ENCODE results near the gene AKT1. TPM values are rescaled to one million over a fixed set of nuclear protein-coding genes. Genes with fewer than 3 reads are reported as not detected.

AKT1 gene
- total RNA-seq, 1 experiment from 2014 or later, result 83.3 TPM

DNA sequence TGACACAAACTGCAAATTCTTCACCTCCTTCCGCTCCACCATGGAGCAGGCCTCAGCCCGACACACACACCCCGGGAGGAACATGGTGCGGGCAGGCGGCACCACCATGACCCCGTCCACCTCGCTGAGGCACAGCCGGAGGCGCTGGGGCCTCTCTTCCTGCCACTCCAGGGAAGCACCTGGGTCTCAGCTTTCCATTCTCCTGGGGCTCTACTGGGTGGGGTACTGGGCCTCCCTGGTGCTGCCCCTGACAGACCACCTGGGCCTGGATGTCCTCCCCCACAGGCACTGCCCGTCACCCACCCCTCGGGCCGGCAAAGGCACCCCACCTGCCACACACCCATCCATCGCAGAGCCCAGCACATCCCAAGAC lies 9.9 kb downstream of the AKT1 start:
- POLR2A ChIA-PET, result no interaction called here
- Mint-ChIP-seq H3K27ac (ENCODE audit: low read depth, unreplicated experiment) (no peak overlapping the region), H3K4me3 (ENCODE audit: unreplicated experiment) (no peak overlapping the region), H3K27me3 (ENCODE audit: insufficient read depth, unreplicated experiment) (no peaks in the 10 kb centered on the region), H3K36me3 (ENCODE audit: insufficient read depth, unreplicated experiment) (peaks cover 5% of the 10 kb centered on the region), H3K4me1 (ENCODE audit: insufficient read depth, unreplicated experiment) (no peaks in the 10 kb centered on the region), H3K9me3 (ENCODE audit: unreplicated experiment) (no peaks in the 10 kb centered on the region)
- DNase-seq (ENCODE audit: unreplicated experiment), result no peak
- intact Hi-C loops (cut with micrococcal nuclease), result no loop called here
- TF ChIP-seq CTCF (IDR thresholded peaks at IDR 0.05; ENCODE audit: unreplicated experiment), result no peak
- CTCF ChIA-PET, result no interaction called here
- no TSS peak for BruUV-seq (replicated peaks)

GRCh38 chr14:104784846-104785707 lies 10.5 kb downstream of the AKT1 start:
- H3K4me3 Mint-ChIP-seq (ENCODE audit: unreplicated experiment), result no peak overlapping the region
- TF ChIP-seq CTCF (IDR thresholded peaks at IDR 0.05; ENCODE audit: unreplicated experiment), result no peak
- CTCF ChIA-PET, result interaction anchor here (1.1 kb wide), 1 partner anchor 90 kb away, joined by 4 read pairs; no protein-coding TSS in a partner anchor
- intact Hi-C loops (cut with micrococcal nuclease), result no loop called here
- H3K9me3 Mint-ChIP-seq (ENCODE audit: unreplicated experiment), result no peaks in the 10 kb centered on the region
- no TSS peak for BruUV-seq (replicated peaks)
- H3K27ac Mint-ChIP-seq (ENCODE audit: low read depth, unreplicated experiment), result no peak overlapping the region
- peaks cover 7% of the 10 kb centered on the region for H3K36me3 Mint-ChIP-seq (ENCODE audit: insufficient read depth, unreplicated experiment)
- POLR2A ChIA-PET, result no interaction called here
- no peaks in the 10 kb centered on the region for H3K4me1 Mint-ChIP-seq (ENCODE audit: insufficient read depth, unreplicated experiment)
- DNase-seq (ENCODE audit: unreplicated experiment), result no peak
- H3K27me3 Mint-ChIP-seq (ENCODE audit: insufficient read depth, unreplicated experiment), result no peaks in the 10 kb centered on the region

GRCh38 chr14:104784218-104784568 lies 11.4 kb downstream of the AKT1 start:
- ChIA-PET CTCF (interaction anchor here (0.6 to 1.1 kb wide), 2 partner anchors 89 to 503 kb away, joined by 3 to 4 read pairs; no protein-coding TSS in a partner anchor), POLR2A (no interaction called here)
- Mint-ChIP-seq H3K36me3 (ENCODE audit: insufficient read depth, unreplicated experiment) (peaks cover 7% of the 10 kb centered on the region), H3K4me1 (ENCODE audit: insufficient read depth, unreplicated experiment) (no peaks in the 10 kb centered on the region), H3K27ac (ENCODE audit: low read depth, unreplicated experiment) (no peak overlapping the region), H3K9me3 (ENCODE audit: unreplicated experiment) (no peaks in the 10 kb centered on the region), H3K4me3 (ENCODE audit: unreplicated experiment) (no peak overlapping the region), H3K27me3 (ENCODE audit: insufficient read depth, unreplicated experiment) (no peaks in the 10 kb centered on the region)
- intact Hi-C loops (cut with micrococcal nuclease), result no loop called here
- no peak for TF ChIP-seq CTCF (IDR thresholded peaks at IDR 0.05; ENCODE audit: unreplicated experiment)
- no peak for DNase-seq (ENCODE audit: unreplicated experiment)
- no TSS peak for BruUV-seq (replicated peaks)

DNA sequence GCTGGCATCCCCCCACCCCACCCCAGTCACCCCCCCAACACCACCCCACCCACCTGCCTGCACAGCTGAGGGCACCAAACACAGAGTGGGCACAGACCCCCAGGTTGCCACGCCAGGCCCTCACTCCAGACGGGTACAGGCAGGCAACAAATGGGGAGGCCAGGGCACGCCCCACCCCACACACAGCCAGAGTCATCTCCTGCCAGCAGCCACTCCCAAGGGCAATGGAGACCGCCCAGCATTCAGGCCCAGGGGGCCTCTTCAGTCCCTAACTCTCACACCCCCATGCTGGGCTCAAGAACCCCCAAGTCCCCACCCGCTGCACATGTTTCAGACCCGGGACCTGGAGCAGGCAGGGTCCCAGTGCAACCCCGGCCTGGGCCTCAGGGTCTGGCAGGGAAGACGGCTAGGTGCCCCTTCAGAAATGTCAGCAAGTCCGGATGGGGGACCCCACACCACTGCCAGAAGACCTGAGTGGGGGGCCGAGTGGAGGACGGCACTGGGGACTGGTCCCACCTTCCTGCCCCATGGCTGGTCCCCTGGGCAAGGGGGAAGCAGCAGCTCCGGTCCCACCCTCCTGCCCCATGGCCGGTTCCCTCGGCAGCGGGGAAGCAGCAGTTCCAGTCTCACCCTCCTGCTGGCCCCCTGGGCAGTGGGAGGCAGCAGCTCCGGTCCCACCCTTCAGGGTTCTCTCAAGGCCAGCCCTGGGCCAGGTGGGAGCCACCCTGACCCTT lies 11.9 kb downstream of the AKT1 start:
- H3K4me1 Mint-ChIP-seq (ENCODE audit: insufficient read depth, unreplicated experiment), result no peaks in the 10 kb centered on the region
- DNase-seq (ENCODE audit: unreplicated experiment), result no peak
- BruUV-seq (replicated peaks), result no TSS peak
- POLR2A ChIA-PET, result no interaction called here
- CTCF ChIA-PET, result interaction anchor here (0.6 kb wide), 1 partner anchor 504 kb away, joined by 3 read pairs; no protein-coding TSS in a partner anchor
- H3K27me3 Mint-ChIP-seq (ENCODE audit: insufficient read depth, unreplicated experiment), result no peaks in the 10 kb centered on the region
- intact Hi-C loops (cut with micrococcal nuclease), result no loop called here
- H3K4me3 Mint-ChIP-seq (ENCODE audit: unreplicated experiment), result no peak overlapping the region
- peaks cover 7% of the 10 kb centered on the region for H3K36me3 Mint-ChIP-seq (ENCODE audit: insufficient read depth, unreplicated experiment)
- no peaks in the 10 kb centered on the region for H3K9me3 Mint-ChIP-seq (ENCODE audit: unreplicated experiment)
- H3K27ac Mint-ChIP-seq (ENCODE audit: low read depth, unreplicated experiment), result no peak overlapping the region
- TF ChIP-seq CTCF (IDR thresholded peaks at IDR 0.05; ENCODE audit: unreplicated experiment), result no peak

Data from MCF 10A (cell line).